NT2/D1 (cell line): ENCODE measurements around the gene MANF.

Experiments
- DNase-seq: peaks from one replicate; pipeline ENCODE4 v3.0.0-alpha.2; 2011; ENCODE audit warnings: low read depth, low spot score
- H3K27me3 ChIP-seq: 2 replicates; pipeline ENCODE4 v1.6.0; 2011; ENCODE audit warnings: mild to moderate bottlenecking; ENCODE audit not compliant: insufficient read length, insufficient read depth
- H3K36me3 ChIP-seq: 2 replicates; pipeline ENCODE4 v1.6.1; 2011; ENCODE audit warnings: mild to moderate bottlenecking, low read length, mixed read lengths; ENCODE audit not compliant: insufficient read depth, insufficient read length
- H3K4me1 ChIP-seq: 2 replicates; pipeline ENCODE4 v1.5.1; 2011; ENCODE audit not compliant: insufficient read depth, insufficient read length
- H3K4me3 ChIP-seq: 2 replicates; pipeline ENCODE4 v1.5.1; 2011; ENCODE audit warnings: low read depth; ENCODE audit not compliant: insufficient read length
- H3K9ac ChIP-seq: 2 replicates; pipeline ENCODE4 v1.6.0; 2011; ENCODE audit warnings: low read depth; ENCODE audit not compliant: insufficient read length
- H3K9me3 ChIP-seq: 2 replicates; pipeline ENCODE4 v1.5.1; 2011; ENCODE audit warnings: mild to moderate bottlenecking, low read length; ENCODE audit not compliant: insufficient read depth
- SUZ12 ChIP-seq: IDR thresholded peaks from 2 replicates; pipeline ENCODE4 v1.6.1; 2011; ENCODE audit not compliant: insufficient read length, insufficient read depth; ENCODE audit errors: extremely low read depth
- YY1 ChIP-seq: IDR thresholded peaks from 2 replicates; pipeline ENCODE4 v1.6.1; 2011; ENCODE audit not compliant: insufficient read length, insufficient read depth
- ZNF274 ChIP-seq: IDR thresholded peaks from 2 replicates; pipeline ENCODE4 v1.6.1; 2011; ENCODE audit warnings: mild to moderate bottlenecking, low read depth, low read length

MANF gene

DNA sequence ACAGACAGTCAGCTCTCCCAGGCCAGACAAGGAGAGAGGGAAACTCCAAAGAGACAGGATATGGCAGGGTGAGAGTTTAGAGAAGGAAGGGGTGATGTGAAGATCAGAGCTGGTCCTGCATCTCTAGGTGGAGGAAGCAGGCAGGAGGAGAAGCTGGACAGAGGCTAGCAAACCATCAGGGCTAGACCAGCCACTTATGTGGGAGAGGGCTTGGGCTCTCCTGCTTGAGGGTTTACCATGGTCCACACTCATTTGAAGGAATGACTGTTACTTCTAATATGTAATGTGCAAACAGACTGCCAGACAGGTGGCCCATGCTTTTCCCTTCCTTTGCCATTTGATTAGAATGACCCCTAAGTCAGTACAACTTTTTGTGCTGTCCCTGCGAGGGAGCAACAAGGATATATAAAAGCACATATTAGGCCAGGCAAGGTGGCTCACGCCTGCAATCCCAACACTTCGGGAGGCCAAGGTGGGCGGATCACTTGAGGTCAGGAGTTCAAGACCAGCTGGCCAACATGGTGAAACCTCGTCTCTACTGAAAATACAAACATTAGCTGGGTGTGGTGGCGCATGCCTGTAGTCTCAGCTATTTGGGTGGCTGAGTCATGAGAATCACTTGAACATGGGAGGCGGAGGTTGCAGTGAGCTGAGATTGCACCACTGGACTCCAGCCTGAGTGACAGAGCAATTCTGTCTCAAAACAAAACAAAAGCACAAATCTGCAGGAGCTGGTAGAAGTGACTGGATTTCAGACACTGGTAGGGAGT, 41.0 kb upstream of the MANF start:
- H3K9me3 ChIP-seq: no peaks in the 10 kb centered on the region
- H3K4me1 ChIP-seq: peaks cover 5% of the 10 kb centered on the region
- no peaks in the 10 kb centered on the region for H3K27me3 ChIP-seq
- no peaks in the 10 kb centered on the region for H3K36me3 ChIP-seq
- H3K4me3 ChIP-seq: no peak overlapping the region
- DNase-seq: no peak
- H3K9ac ChIP-seq: no peak overlapping the region
- TF ChIP-seq ZNF274 (no peak), YY1 (no peak)

- H3K4me1 ChIP-seq: no peaks in the 10 kb centered on the region
These were observed 34.3 kb upstream of the MANF start for GRCh38 chr3:51350751-51351150.

DNA sequence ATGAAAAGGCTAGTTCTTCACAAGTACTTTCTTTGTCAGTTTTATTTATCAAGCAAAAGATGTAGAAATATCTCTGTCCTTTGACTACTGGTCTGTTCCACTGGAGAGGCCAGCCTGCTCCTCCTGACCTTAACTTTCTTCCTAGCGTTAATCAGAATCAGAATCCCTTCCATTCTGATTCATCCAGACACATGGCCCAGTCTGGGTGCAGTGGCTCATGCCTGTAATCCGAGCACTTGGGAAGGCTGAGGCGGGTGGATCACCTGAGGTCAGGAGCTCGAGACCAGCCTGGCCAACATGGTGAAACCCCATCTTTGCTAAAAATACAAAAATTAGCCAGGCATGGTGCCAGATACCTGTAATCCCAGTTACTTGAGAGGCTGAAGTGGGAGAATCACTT, 32.0 kb upstream of the MANF start:
- DNase-seq: no peak
- Histone ChIP-seq H3K27me3 (no peaks in the 10 kb centered on the region), H3K4me1 (no peaks in the 10 kb centered on the region), H3K9ac (no peak overlapping the region), H3K36me3 (no peaks in the 10 kb centered on the region), H3K4me3 (no peak overlapping the region), H3K9me3 (no peaks in the 10 kb centered on the region)
- TF ChIP-seq ZNF274 (no peak), SUZ12 (no peak)

More at GRCh38 chr3:51350751-51351150, 34.3 kb upstream of the MANF start:
- Histone ChIP-seq H3K27me3 (no peaks in the 10 kb centered on the region), H3K4me3 (no peak overlapping the region), H3K9ac (no peak overlapping the region), H3K9me3 (no peaks in the 10 kb centered on the region), H3K36me3 (no peaks in the 10 kb centered on the region)
- TF ChIP-seq ZNF274: no peak
- DNase-seq: no peak

- no peak for TF ChIP-seq ZNF274
- no peak for TF ChIP-seq YY1
- TF ChIP-seq SUZ12: no peak
- DNase-seq: no peak
- H3K9me3 ChIP-seq: no peaks in the 10 kb centered on the region
- no peaks in the 10 kb centered on the region for H3K36me3 ChIP-seq
- H3K4me3 ChIP-seq: no peak overlapping the region
- H3K4me1 ChIP-seq: no peaks in the 10 kb centered on the region
- no peaks in the 10 kb centered on the region for H3K27me3 ChIP-seq
- no peak overlapping the region for H3K9ac ChIP-seq
These were observed 31.4 kb upstream of the MANF start for GRCh38 chr3:51353691-51354090.

DNA sequence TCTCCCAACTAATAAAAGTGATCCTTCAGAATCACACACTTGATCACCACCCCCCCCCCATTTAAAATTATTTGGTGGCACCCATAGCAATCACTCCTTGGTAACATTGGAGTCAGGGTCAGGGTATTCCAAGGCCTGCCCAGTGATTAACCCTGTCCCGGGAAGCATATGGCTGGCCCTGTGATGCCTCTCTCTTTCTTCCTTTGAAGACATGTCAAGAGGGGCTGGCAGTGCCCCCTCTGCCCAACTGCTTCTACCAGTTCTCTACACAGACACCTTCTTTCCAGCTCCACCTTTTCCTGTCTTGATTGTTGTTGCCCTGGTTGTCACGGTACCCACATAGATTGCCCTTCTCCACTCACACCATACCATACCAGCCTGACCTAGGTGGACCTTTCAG, 30.9 kb upstream of the MANF start:
- no peak for TF ChIP-seq SUZ12
- TF ChIP-seq ZNF274: no peak
- TF ChIP-seq YY1: no peak
- H3K9me3 ChIP-seq: no peaks in the 10 kb centered on the region
- no peaks in the 10 kb centered on the region for H3K36me3 ChIP-seq
- no peaks in the 10 kb centered on the region for H3K27me3 ChIP-seq
- no peaks in the 10 kb centered on the region for H3K4me1 ChIP-seq
- no peak overlapping the region for H3K4me3 ChIP-seq
- H3K9ac ChIP-seq: no peak overlapping the region
- DNase-seq: no peak

GRCh38 chr3:51354731-51355615, 30.1 kb upstream of the MANF start:
- no peaks in the 10 kb centered on the region for H3K4me1 ChIP-seq
- TF ChIP-seq SUZ12: no peak
- TF ChIP-seq YY1: no peak
- no peak for TF ChIP-seq ZNF274
- DNase-seq: no peak
- no peaks in the 10 kb centered on the region for H3K9me3 ChIP-seq
- H3K36me3 ChIP-seq: no peaks in the 10 kb centered on the region
- no peaks in the 10 kb centered on the region for H3K27me3 ChIP-seq
- H3K4me3 ChIP-seq: no peak overlapping the region
- no peak overlapping the region for H3K9ac ChIP-seq

DNA sequence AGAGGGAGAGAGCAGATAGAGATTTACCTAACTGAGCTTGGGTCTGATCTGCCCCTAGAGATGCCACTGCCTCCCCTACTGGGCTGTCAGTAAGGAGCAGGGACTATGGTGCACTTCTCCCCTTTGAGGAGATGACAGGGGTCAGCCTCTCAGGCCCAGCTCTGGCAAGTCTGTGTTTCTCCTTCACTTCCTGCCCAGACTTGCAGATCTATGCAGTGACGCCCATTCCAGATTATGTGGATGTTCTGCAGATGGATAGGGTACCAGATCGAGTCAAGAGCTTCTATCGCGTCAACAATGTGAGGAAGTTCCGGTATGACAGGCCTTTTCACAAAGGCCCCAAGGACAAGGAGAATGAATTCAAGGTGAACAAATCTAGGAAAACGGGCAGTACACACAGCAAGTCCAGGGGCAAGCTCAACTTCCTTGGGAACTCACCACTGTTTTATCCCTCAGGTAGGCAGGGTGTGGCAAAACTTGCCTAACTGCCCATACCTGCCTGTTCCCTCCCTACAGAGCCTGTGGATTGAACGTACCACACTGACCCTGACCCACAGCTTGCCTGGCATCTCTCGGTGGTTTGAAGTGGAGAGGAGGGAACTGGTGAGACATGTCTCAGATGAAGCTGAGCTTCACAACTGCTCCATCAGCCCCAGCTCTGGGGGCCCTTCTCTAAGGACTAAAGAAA, 29.1 kb upstream of the MANF start:
- Histone ChIP-seq H3K4me1 (no peaks in the 10 kb centered on the region), H3K27me3 (no peaks in the 10 kb centered on the region), H3K36me3 (no peaks in the 10 kb centered on the region), H3K9ac (no peak overlapping the region), H3K9me3 (no peaks in the 10 kb centered on the region), H3K4me3 (no peak overlapping the region)
- no peak for DNase-seq
- TF ChIP-seq YY1: no peak
